DND-41 (cell line): Measurements from ENCODE around the gene IL17F.

Source experiments
- EZH2 ChIP-seq: IDR thresholded peaks from 3 replicates; pipeline ENCODE4 v1.6.1; 2012; ENCODE audit warnings: borderline replicate concordance, low read depth, mild to moderate bottlenecking, moderate library complexity, low read length, inconsistent platforms; ENCODE audit not compliant: severe bottlenecking
- TF ChIP-seq, protein P1 (sequence below): IDR thresholded peaks from 2 replicates; pipeline ENCODE4 v1.5.1; 2012; ENCODE audit warnings: borderline replicate concordance, low read length, moderate library complexity, mild to moderate bottlenecking; ENCODE audit not compliant: poor library complexity, severe bottlenecking; ENCODE audit errors: extremely low read depth

DNA sequence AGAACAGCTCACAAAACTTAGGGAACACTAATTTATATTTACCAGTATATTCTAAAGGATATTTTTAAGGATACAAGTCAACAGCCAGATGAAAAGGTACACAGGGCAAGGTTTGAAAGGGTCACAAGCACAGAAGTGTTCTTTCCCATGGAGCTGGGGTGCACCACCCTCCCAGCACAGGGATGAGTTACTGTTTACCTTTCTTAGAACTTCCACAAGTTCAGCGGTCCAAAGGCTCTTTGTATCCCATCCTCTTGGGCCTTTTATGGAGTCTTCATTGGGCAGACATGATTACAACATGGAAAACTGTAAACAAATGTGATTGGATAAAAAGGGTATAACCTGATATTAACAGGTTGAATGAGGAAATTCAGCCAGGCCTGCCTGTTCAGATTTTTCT, 1.1 kb upstream of the IL17F start:
- TF ChIP-seq, protein P1, sequence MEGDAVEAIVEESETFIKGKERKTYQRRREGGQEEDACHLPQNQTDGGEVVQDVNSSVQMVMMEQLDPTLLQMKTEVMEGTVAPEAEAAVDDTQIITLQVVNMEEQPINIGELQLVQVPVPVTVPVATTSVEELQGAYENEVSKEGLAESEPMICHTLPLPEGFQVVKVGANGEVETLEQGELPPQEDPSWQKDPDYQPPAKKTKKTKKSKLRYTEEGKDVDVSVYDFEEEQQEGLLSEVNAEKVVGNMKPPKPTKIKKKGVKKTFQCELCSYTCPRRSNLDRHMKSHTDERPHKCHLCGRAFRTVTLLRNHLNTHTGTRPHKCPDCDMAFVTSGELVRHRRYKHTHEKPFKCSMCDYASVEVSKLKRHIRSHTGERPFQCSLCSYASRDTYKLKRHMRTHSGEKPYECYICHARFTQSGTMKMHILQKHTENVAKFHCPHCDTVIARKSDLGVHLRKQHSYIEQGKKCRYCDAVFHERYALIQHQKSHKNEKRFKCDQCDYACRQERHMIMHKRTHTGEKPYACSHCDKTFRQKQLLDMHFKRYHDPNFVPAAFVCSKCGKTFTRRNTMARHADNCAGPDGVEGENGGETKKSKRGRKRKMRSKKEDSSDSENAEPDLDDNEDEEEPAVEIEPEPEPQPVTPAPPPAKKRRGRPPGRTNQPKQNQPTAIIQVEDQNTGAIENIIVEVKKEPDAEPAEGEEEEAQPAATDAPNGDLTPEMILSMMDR, result no peak
- no peak for TF ChIP-seq EZH2
